HepG2 (cell line): ENCODE measurements around the gene STK11. TPM values are rescaled to one million over a fixed set of nuclear protein-coding genes. Genes with fewer than 3 reads are reported as not detected.

ENCODE experiments used
- AGO2 ChIP-seq: fragments of 200-400 bp; formaldehyde crosslinking; optimal IDR thresholded peaks from 2 replicates; pipeline ENCODE3; 2017; ENCODE audit warnings: mild to moderate bottlenecking, low read depth, low read length, moderate library complexity
- KDM2A ChIP-seq: sonication (generic); formaldehyde crosslinking; IDR thresholded peaks from 2 replicates; pipeline ENCODE4 v1.4.0; 2020; ENCODE audit warnings: low read depth, missing genetic modification reagents, borderline replicate concordance
- PLSCR1 ChIP-seq: sonication (generic); formaldehyde crosslinking; IDR thresholded peaks from 2 replicates; pipeline ENCODE4 v1.5.0; 2020; ENCODE audit warnings: missing genetic modification reagents, mild to moderate bottlenecking, borderline replicate concordance
- RARG ChIP-seq: sonication (generic); formaldehyde crosslinking; IDR thresholded peaks from 2 replicates; pipeline ENCODE4 v1.4.0; 2020; ENCODE audit warnings: low read depth, mild to moderate bottlenecking, missing genetic modification reagents
- THAP11 ChIP-seq: IDR thresholded peaks from 2 replicates; pipeline ENCODE4 v1.6.1; 2016; ENCODE audit warnings: missing biosample characterization, missing genetic modification reagents
- USF2 ChIP-seq, 2 experiments: sonication (generic) in 1 of 2; formaldehyde crosslinking in 1 of 2; IDR thresholded peaks; 2 replicates each; pipeline versions ENCODE4 v1.5.1 to v1.6.1; 2011 to 2020; ENCODE audit warnings: borderline replicate concordance in 1 of 2, low read depth in 1 of 2, low read length in 1 of 2, mild to moderate bottlenecking in 1 of 2, missing genetic modification reagents in 1 of 2, moderate library complexity in 1 of 2
- XRCC5 ChIP-seq: fragments of 200-400 bp; formaldehyde crosslinking; optimal IDR thresholded peaks from 2 replicates; pipeline ENCODE3; 2017; ENCODE audit warnings: mild to moderate bottlenecking, low read length
- ZNF280D ChIP-seq: sonication (generic); formaldehyde crosslinking; IDR thresholded peaks from 2 replicates; pipeline ENCODE4 v1.5.1; 2020; ENCODE audit warnings: mild to moderate bottlenecking, missing genetic modification reagents
- ZNF572 ChIP-seq: sonication (generic); formaldehyde crosslinking; IDR thresholded peaks from 2 replicates; pipeline ENCODE4 v1.5.1; 2020; ENCODE audit warnings: mild to moderate bottlenecking, missing genetic modification reagents
- ZNF574 ChIP-seq: sonication (generic); formaldehyde crosslinking; IDR thresholded peaks from 2 replicates; pipeline ENCODE4 v1.4.0; 2020; ENCODE audit warnings: missing genetic modification reagents
- polyA plus RNA-seq, 8 experiments: library from polyadenylated mRNA; depleted of rRNA in 3 of 8; stranded (reverse) in 7 of 8; unstranded in 1 of 8; fragments of >200 nt; fragmentation: Illumina TruSeq in 4 of 8; extraction: Trizol in 4 of 8; gene quantifications; 2 replicates each; pipeline versions ENCODE4 v1.2.1 to v1.2.3, GENCODE V29; 2011 to 2016; ENCODE audit warnings: low read depth in 4 of 8, missing spikeins in 1 of 8, mixed read lengths in 1 of 8; ENCODE audit not compliant: insufficient read depth in 1 of 8
- total RNA-seq, 5 experiments: library from RNA; depleted of rRNA; stranded (reverse); fragments of >200 nt; fragmentation: Illumina TruSeq; extraction: Trizol; gene quantifications; 2 replicates each; pipeline ENCODE4 v1.2.3, GENCODE V29; 2016; ENCODE audit warnings: low read depth in 1 of 5

Gene STK11
- total and polyA plus RNA-seq, 2 of the 13 experiments (the other 11 are each of a cell fraction or from before 2014, with no cell fraction given), result 27.5 to 43.6 TPM

DNA sequence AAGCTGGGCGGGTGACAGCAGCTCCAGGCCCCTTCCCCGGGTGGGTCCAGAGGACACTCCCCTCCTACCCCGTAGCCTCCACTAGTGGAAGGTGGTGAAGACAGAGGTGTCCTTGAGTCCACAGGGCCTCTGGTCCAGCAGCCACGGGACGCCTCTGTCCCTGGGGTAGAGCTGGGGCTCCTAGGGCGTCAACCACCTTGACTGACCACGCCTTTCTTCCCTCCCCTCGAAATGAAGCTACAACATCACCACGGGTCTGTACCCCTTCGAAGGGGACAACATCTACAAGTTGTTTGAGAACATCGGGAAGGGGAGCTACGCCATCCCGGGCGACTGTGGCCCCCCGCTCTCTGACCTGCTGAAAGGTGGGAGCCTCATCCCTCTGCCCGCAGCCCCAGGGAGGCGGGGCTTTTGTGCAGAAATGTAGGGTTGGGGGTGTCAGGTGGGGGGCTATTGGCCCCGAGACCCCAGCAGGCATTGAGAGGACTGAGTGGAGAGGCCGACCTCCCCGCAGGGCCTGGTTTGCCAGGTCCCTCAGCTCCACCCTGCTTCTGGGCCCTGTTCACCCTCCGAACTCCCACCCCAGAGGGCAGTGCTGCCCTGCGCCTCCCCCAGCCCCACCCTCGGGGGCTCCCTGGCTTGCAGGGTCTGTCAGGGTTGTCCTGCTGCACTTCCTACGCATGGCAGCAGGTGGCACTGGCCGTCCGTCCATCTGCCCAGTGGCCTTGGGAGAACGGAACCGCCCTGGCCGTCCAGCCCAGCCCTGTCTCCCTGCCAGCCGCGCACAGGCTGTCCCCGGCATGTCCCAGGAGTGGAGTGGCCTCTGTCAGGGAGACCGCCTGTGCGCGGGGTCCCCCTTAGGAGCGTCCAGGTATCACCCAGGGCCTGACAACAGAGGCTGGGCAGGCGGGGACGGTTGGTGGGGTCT, 15.7 kb downstream of the STK11 start (continued):
- TF ChIP-seq ZNF280D (CRISPR knock-in tag) (no peak), AGO2 (peak; percentile 85), KDM2A (peak; percentile 28; the same call in 1 of the 2 replicates), THAP11 (CRISPR knock-in tag) (no peak), PLSCR1 (no peak), USF2 (IDR thresholded peaks at IDR 0.05; ENCODE audit: low read depth, low read length) (no peak), USF2 (CRISPR knock-in tag; IDR thresholded peaks at IDR 0.05; ENCODE audit: borderline replicate concordance) (no peak), XRCC5 (peak; percentile 48), RARG (CRISPR knock-in tag) (no peak), ZNF572 (CRISPR knock-in tag) (no peak), ZNF574 (CRISPR knock-in tag) (0 out of 2 replicates have a peak, but pooled peaks have one; percentile 23)
